Activated T-helper 2 cell treated with anti-CD3 and anti-CD28 coated beads, Interferon-gamma antibody, Interleukin-2, Interleukin-4, amounts not matched to agents 10 μg/mL and 5 μg/mL and 100 μg/mL, durations not matched to agents 14 hours and 24 hours and 36 hours (primary cell): Measurements from ENCODE around the gene GRM8. TPM values are rescaled to one million over a fixed set of nuclear protein-coding genes. Genes with fewer than 3 reads are reported as not detected.

Experiments used
- DNase-seq: peaks from one replicate; pipeline ENCODE4 v3.0.0; 2021; ENCODE audit warnings: low spot score
- H3K27ac Mint-ChIP-seq: one replicate; pipeline ENCODE4 v1.8.0; 2021; ENCODE audit warnings: mixed read lengths
- H3K27me3 Mint-ChIP-seq: one replicate; pipeline ENCODE4 v1.8.0; 2021; ENCODE audit warnings: low read depth, mixed read lengths
- H3K36me3 Mint-ChIP-seq: one replicate; pipeline ENCODE4 v1.8.0; 2021; ENCODE audit warnings: low read depth, mixed read lengths
- H3K4me1 Mint-ChIP-seq: one replicate; pipeline ENCODE4 v1.8.0; 2021; ENCODE audit warnings: low read depth, mixed read lengths
- H3K4me3 Mint-ChIP-seq: one replicate; pipeline ENCODE4 v1.8.0; 2021; ENCODE audit warnings: low read depth, mild to moderate bottlenecking, moderate library complexity, mixed read lengths
- H3K9me3 Mint-ChIP-seq: one replicate; pipeline ENCODE4 v1.8.0; 2021; ENCODE audit warnings: mixed read lengths
- intact Hi-C: fragments of 100-400 bp; cut with micrococcal nuclease; formaldehyde crosslinking; loops from one replicate; pipeline ENCODE4 v1.15.1; 2023
- total RNA-seq: library from RNA; stranded (reverse); gene quantifications from 2 replicates; pipeline ENCODE4 v1.2.3, GENCODE V29; 2022

GRM8 gene
- not detected in 2 replicates for total RNA-seq

DNA sequence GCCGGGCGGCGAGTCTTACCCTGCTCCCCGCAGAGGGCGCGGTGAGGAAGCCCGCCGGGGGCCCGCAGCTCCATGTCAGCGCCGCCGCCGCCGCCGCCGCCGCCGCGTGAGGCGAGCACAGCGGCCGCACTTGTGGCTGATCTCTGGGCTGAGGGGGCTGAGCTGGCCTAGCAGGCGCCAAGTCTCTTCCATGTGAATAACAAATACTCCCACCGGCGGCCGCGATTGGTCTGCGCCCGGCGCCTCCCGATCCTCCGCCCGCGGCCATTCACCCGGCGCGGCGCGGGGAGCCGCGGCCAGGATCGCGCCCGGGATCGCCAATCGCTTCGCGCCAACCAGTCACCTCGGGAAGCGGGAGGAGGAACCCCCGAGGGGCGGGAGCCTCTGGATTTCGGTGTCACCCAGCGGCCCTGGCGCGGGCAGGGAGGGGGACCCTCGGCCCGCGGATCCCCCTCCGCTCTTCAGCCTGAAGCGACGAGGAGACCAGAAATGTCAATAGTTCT lies at the start of gene GRM8:
TSS of gene GRM8 (minus strand) at position 164 of the 503 bp plus-strand sequence.
- peaks cover 73% of the 10 kb centered on the region for H3K27me3 Mint-ChIP-seq
- no peaks in the 10 kb centered on the region for H3K36me3 Mint-ChIP-seq
- no peaks in the 10 kb centered on the region for H3K9me3 Mint-ChIP-seq
- H3K27ac Mint-ChIP-seq, result no peak within 1 kb of the TSS
- intact Hi-C loops, result loop anchor here (2.0 to 5.0 kb wide), 2 partner anchors 94 to 139 kb away; partner anchors contain the start of gene ZNF800
- peaks cover 9% of the 10 kb centered on the region for H3K4me1 Mint-ChIP-seq
- peak within 1 kb of the TSS; percentile 80 for H3K4me3 Mint-ChIP-seq
- no peak for DNase-seq

DNA sequence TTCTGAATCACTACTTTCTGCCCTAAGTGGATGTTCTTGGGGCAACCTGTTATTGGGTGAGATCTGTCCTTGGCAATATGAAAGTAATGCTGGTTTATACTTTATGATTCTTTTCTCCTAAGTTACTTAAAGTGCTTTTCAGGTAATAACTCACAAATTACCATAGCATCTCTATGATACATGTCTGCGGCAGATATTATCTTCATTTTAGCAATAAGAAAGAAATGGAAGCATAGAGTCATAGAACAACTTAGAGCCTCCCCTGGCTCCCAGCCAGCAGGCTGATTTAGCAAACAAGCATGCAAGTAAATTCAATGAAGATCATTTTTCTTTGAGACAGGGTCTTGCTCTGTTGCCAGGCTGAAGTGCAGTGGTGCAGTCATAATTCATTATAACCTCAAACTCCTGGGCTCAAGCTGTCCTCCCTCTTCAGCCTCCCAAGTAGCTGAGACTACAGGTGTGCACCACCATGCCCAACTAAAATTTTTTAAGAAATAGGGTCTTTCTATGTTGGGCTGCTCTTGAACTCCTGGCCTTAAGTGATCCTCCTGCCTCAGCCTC lies 38.1 kb upstream of the GRM8 start:
- Mint-ChIP-seq H3K27ac (no peak overlapping the region), H3K4me1 (no peaks in the 10 kb centered on the region), H3K36me3 (no peaks in the 10 kb centered on the region), H3K9me3 (no peaks in the 10 kb centered on the region), H3K27me3 (peaks cover 16% of the 10 kb centered on the region), H3K4me3 (no peak overlapping the region)
- no peak for DNase-seq
- intact Hi-C loops, result no loop called here

DNA sequence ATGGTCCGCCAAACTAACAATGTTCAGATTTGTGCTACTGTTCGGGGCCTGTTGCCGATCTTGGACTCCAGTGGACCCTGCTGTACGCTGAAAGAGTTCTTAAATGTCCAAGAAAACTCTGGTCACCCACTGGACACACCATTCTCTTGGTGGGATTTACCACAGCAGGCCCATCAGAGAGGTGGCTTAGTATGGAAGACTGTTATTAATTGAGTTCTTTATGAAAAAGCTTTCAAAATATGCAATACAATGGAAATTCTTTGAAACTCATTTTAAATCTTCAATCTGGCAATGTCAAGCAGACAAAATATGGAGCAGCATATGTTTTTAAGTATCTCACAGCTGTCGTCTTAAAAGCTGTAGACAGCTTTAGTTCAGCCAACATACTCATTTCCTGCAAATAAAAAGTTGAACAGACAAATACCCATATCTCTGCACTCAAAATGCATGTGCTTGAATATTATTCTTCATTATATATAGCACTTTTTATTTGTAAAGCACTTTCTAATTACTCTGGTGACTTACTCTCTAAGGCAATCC lies 37.4 kb upstream of the GRM8 start:
- Mint-ChIP-seq H3K9me3 (no peaks in the 10 kb centered on the region), H3K27me3 (peaks cover 13% of the 10 kb centered on the region), H3K4me1 (no peaks in the 10 kb centered on the region), H3K4me3 (no peak overlapping the region), H3K36me3 (no peaks in the 10 kb centered on the region), H3K27ac (no peak overlapping the region)
- no peak for DNase-seq
- intact Hi-C loops, result no loop called here

GRCh38 chr7:127287133-127287532 lies 34.4 kb upstream of the GRM8 start:
- H3K4me3 Mint-ChIP-seq, result no peak overlapping the region
- H3K9me3 Mint-ChIP-seq, result no peaks in the 10 kb centered on the region
- peaks cover 11% of the 10 kb centered on the region for H3K27me3 Mint-ChIP-seq
- H3K4me1 Mint-ChIP-seq, result no peaks in the 10 kb centered on the region
- H3K27ac Mint-ChIP-seq, result no peak overlapping the region
- intact Hi-C loops, result no loop called here
- H3K36me3 Mint-ChIP-seq, result no peaks in the 10 kb centered on the region
- DNase-seq, result no peak

DNA sequence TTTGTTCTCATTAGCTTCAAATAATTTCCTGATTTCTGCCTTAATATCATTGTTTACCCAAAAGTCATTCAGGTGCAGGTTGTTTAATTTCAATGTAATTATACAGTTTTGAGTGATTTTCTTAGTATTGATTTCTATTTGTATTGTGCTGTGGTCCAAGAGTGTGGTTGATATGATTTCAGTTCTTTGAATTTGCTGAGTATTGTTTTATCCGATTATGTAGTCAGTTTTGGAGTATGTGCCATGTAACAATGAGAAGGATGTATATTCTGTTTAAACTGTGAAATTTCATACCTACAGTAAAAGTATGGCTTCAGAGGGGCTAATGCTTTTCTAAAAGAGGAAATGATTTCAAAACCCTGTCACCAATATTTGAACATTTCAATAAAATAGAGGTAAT lies 17.4 kb upstream of the GRM8 start:
- no peaks in the 10 kb centered on the region for H3K9me3 Mint-ChIP-seq
- intact Hi-C loops, result no loop called here
- no peak overlapping the region for H3K27ac Mint-ChIP-seq
- no peaks in the 10 kb centered on the region for H3K4me1 Mint-ChIP-seq
- DNase-seq, result no peak
- no peaks in the 10 kb centered on the region for H3K36me3 Mint-ChIP-seq
- peaks cover 20% of the 10 kb centered on the region for H3K27me3 Mint-ChIP-seq
- no peak overlapping the region for H3K4me3 Mint-ChIP-seq

DNA sequence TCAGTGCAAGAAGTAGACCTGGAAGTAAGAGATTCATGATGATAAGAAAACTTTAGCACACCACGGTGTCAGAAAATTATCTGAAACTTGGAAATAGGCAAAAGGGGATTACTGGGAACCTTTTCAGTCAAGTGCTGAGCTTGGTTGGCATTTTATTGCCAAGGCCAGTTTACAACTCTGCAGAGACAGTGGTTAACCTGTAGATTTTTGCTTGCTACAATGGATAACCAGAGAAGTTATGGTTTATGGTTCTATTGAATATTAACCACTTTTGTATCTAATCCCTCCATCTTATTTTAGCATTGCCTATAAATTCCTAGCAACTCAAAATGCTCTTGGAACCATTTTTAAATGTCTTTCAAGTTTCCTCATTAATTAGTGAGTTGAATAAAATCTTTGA lies 13.3 kb upstream of the GRM8 start:
- Mint-ChIP-seq H3K36me3 (no peaks in the 10 kb centered on the region), H3K27ac (no peak overlapping the region), H3K27me3 (peaks cover 27% of the 10 kb centered on the region), H3K9me3 (no peaks in the 10 kb centered on the region), H3K4me3 (no peak overlapping the region), H3K4me1 (no peaks in the 10 kb centered on the region)
- intact Hi-C loops, result no loop called here
- DNase-seq, result no peak

GRCh38 chr7:127264219-127264618 lies 11.5 kb upstream of the GRM8 start:
- H3K4me3 Mint-ChIP-seq, result no peak overlapping the region
- intact Hi-C loops, result no loop called here
- H3K27ac Mint-ChIP-seq, result no peak overlapping the region
- H3K36me3 Mint-ChIP-seq, result no peaks in the 10 kb centered on the region
- H3K27me3 Mint-ChIP-seq, result peaks cover 20% of the 10 kb centered on the region
- DNase-seq, result no peak
- H3K4me1 Mint-ChIP-seq, result no peaks in the 10 kb centered on the region
- H3K9me3 Mint-ChIP-seq, result peaks cover 3% of the 10 kb centered on the region

DNA sequence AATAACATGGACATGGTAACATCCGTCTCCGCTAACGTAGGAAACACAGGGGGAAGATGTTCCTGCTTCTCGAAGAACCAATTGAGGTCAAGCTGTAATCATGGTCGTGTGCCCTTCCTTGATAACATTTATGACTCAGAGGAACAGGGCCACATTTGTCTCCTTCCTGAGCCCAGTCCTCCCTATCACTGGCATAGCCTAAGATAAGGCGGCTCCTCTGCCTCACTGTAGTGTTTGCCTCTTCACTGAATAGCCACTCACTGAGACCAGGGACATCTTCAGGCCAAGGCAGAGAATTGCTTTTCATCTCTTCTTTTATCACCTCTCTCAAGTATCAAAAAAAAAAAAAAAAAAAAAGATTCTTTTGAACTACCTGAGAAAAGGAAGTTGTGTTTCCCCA lies 5.4 kb upstream of the GRM8 start:
- DNase-seq, result no peak
- intact Hi-C loops, result no loop called here
- Mint-ChIP-seq H3K4me3 (no peak overlapping the region), H3K4me1 (peaks cover 2% of the 10 kb centered on the region), H3K27ac (no peak overlapping the region), H3K9me3 (peaks cover 3% of the 10 kb centered on the region), H3K36me3 (no peaks in the 10 kb centered on the region), H3K27me3 (peaks cover 45% of the 10 kb centered on the region)

DNA sequence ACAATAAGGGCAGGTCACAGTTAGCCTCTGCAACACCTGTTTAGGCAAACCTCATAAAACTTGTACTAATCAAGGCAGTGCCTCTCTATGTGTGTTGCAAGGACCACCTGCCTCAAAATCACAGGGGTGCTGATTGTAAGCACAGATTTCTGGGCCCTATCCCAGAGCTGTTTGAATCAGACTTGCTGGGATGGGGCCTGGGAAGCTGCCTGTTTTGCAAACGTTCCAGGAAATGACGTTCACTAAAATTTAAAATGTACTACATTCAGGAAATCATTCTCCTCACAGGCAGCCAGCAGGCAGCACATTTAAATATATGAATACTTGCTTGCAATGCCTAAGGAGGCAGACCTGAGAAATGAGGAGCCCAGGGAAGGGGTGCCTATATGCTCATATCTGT lies 4.3 kb upstream of the GRM8 start:
- intact Hi-C loops, result no loop called here
- DNase-seq, result no peak
- H3K4me1 Mint-ChIP-seq, result peaks cover 7% of the 10 kb centered on the region
- no peaks in the 10 kb centered on the region for H3K36me3 Mint-ChIP-seq
- no peak overlapping the region for H3K27ac Mint-ChIP-seq
- H3K4me3 Mint-ChIP-seq, result no peak overlapping the region
- H3K27me3 Mint-ChIP-seq, result peaks cover 51% of the 10 kb centered on the region
- peaks cover 3% of the 10 kb centered on the region for H3K9me3 Mint-ChIP-seq

DNA sequence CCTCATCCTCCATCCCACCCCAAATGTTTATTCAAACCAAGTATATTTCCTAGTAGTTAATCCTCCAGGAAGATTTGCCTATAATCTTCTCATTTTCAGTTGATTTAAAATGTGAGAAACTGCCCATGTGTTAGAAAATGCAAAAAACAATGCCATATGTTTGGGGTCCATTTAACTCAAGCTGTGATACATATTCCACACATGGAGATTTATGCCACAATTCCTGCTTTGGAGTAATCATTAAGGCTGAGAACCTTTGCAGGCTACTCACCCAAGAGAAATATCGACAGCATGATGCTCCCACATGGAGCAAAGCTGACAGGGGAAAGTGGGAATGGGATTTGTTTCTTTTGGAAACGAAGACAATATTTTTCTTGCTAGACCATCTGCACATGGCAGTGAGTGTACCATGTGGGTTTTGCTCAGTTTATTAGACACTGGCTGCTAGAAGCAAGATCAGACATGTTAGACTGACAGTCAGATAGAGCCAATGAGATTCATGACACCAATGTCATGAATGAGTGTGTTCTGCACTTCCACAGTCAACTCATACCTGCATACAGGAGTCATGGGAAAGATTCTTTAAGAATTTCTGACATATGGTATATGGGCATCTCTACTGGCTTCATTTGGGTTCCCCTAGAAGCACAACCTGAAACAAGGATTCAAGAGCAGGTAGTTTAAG lies 3.4 kb upstream of the GRM8 start:
- Mint-ChIP-seq H3K4me1 (peaks cover 9% of the 10 kb centered on the region), H3K36me3 (no peaks in the 10 kb centered on the region), H3K9me3 (peaks cover 3% of the 10 kb centered on the region), H3K27me3 (peaks cover 50% of the 10 kb centered on the region), H3K4me3 (no peak overlapping the region), H3K27ac (no peak overlapping the region)
- no peak for DNase-seq
- intact Hi-C loops, result no loop called here

GRCh38 chr7:127254163-127254684 lies 1.5 kb upstream of the GRM8 start:
- Mint-ChIP-seq H3K27me3 (peaks cover 66% of the 10 kb centered on the region), H3K27ac (no peak overlapping the region), H3K36me3 (no peaks in the 10 kb centered on the region), H3K9me3 (no peaks in the 10 kb centered on the region), H3K4me1 (peaks cover 9% of the 10 kb centered on the region), H3K4me3 (no peak overlapping the region)
- intact Hi-C loops, result loop anchor here (1.0 to 5.0 kb wide), 2 partner anchors 138 to 193 kb away; partner anchors contain the start of gene ZNF800
- no peak for DNase-seq

GRCh38 chr7:127253281-127254162 lies 781 bp upstream of the GRM8 start:
- no peaks in the 10 kb centered on the region for H3K36me3 Mint-ChIP-seq

More at GRCh38 chr7:127253281-127254162, 781 bp upstream of the GRM8 start:
- H3K4me3 Mint-ChIP-seq, result peak overlapping the region; percentile 80
- no peaks in the 10 kb centered on the region for H3K9me3 Mint-ChIP-seq
- no peak overlapping the region for H3K27ac Mint-ChIP-seq
- peaks cover 9% of the 10 kb centered on the region for H3K4me1 Mint-ChIP-seq
- peak; percentile 41 for DNase-seq
- intact Hi-C loops, result loop anchor here (1.0 to 5.0 kb wide), 3 partner anchors 93 to 194 kb away; partner anchors contain the start of gene ZNF800
- peaks cover 70% of the 10 kb centered on the region for H3K27me3 Mint-ChIP-seq
